ENCODE results near the gene SHMT1.

DNA sequence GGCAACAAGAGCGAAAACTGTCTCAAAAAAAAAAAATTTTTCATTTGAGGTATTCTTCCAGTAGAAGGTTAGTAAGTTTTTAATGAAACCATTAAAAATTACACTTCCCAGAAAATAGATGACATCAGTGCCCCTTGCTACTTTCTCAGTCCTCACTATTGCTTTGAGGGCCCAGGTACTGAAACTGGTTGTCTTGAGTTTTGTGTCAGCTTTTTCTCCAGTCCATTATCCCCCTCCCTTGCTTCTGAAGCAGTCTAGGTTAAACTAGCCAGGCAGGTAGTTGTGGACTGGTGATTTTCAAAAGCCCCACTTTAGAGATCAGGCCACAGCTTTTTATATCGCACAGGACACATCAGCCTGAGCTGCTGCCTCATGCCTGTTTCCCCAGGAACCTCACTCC, 37.3 kb downstream of the SHMT1 start:
- TF ChIP-seq POLR2A (IDR thresholded peaks at IDR 0.05): no peak
- TF ChIP-seq, protein P1, sequence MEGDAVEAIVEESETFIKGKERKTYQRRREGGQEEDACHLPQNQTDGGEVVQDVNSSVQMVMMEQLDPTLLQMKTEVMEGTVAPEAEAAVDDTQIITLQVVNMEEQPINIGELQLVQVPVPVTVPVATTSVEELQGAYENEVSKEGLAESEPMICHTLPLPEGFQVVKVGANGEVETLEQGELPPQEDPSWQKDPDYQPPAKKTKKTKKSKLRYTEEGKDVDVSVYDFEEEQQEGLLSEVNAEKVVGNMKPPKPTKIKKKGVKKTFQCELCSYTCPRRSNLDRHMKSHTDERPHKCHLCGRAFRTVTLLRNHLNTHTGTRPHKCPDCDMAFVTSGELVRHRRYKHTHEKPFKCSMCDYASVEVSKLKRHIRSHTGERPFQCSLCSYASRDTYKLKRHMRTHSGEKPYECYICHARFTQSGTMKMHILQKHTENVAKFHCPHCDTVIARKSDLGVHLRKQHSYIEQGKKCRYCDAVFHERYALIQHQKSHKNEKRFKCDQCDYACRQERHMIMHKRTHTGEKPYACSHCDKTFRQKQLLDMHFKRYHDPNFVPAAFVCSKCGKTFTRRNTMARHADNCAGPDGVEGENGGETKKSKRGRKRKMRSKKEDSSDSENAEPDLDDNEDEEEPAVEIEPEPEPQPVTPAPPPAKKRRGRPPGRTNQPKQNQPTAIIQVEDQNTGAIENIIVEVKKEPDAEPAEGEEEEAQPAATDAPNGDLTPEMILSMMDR (IDR thresholded peaks at IDR 0.05): no peak

Measured in Peyer's patch (tissue), 4 donors.